B cell (primary cell): ENCODE data around the gene OTOP3. TPM values are rescaled to one million over a fixed set of nuclear protein-coding genes. Genes with fewer than 3 reads are reported as not detected.

Source experiments
- ATAC-seq: fragments of 200-7000 bp; cut with Tn5 transposase; one replicate; pipeline ENCODE4 v1.10.0; 2021; ENCODE audit warnings: low read depth, mild to moderate bottlenecking, moderate number of reproducible peaks, moderate library complexity
- CTCF ChIA-PET: fragments of 350-600 bp; sonication (Branson Sonifier 250); formaldehyde crosslinking; loops from one replicate; lab custom pipeline; 2021; ENCODE audit warnings: antibody characterized with exemption, inconsistent platforms; lab: Charles Lee
- POLR2A ChIA-PET: fragments of 350-600 bp; sonication (Branson Sonifier 250); formaldehyde crosslinking; loops from one replicate; lab custom pipeline; 2021; ENCODE audit warnings: antibody characterized with exemption; lab: Charles Lee
- DNase-seq: peaks from one replicate; pipeline ENCODE4 v3.0.0; 2013
- H2AFZ ChIP-seq: 2 replicates; pipeline ENCODE4 v1.6.1; 2012; ENCODE audit warnings: mild to moderate bottlenecking, low read depth, low read length; ENCODE audit not compliant: insufficient read depth, poor library complexity, severe bottlenecking
- H3K27ac ChIP-seq, 2 donors: 1 replicate in 1 of 2; 2 replicates in 1 of 2; pipeline ENCODE4 v1.5.1; 2012 to 2013; ENCODE audit warnings: low read length in 2 of 2, mild to moderate bottlenecking in 2 of 2, moderate library complexity in 1 of 2
- H3K27me3 ChIP-seq, 4 experiments: fragments of 200-600 bp in 1 of 4; sonication (generic) in 1 of 4; replicated peaks in 1 of 4; 1 replicate in 2 of 4; 2 replicates in 2 of 4; pipeline versions ENCODE4 v1.6.1 to v1.7.0; 2013 to 2016; ENCODE audit warnings: low read length in 3 of 4, mild to moderate bottlenecking in 2 of 4, mixed read lengths in 1 of 4, moderate library complexity in 1 of 4; ENCODE audit not compliant: insufficient read depth in 4 of 4, control insufficient read depth in 3 of 4; ENCODE audit errors: control extremely low read depth in 1 of 4
- H3K36me3 ChIP-seq, 2 experiments: replicated peaks in 1 of 2; 1 replicate in 1 of 2; 2 replicates in 1 of 2; pipeline versions ENCODE4 v1.6.1 to v1.7.1; 2013; ENCODE audit warnings: low read length in 1 of 2; ENCODE audit not compliant: insufficient read depth in 2 of 2, control insufficient read depth in 1 of 2; ENCODE audit errors: control extremely low read depth in 1 of 2, extremely low read depth in 1 of 2
- H3K4me1 ChIP-seq, 2 donors: fragments of 200-600 bp in 1 of 2; sonication (generic) in 1 of 2; 1 replicate in 1 of 2; 2 replicates in 1 of 2; pipeline versions ENCODE4 v1.5.1 to v1.6.1; 2013 to 2017; ENCODE audit warnings: low read length in 2 of 2; ENCODE audit not compliant: control insufficient read depth in 2 of 2, insufficient read depth in 2 of 2
- H3K4me2 ChIP-seq: replicated peaks from 2 replicates; pipeline ENCODE3; 2012; ENCODE audit warnings: mild to moderate bottlenecking, low read depth, low read length; ENCODE audit not compliant: poor library complexity, severe bottlenecking
- H3K4me3 ChIP-seq, 5 experiments: fragments of 200-600 bp in 1 of 5; sonication (generic) in 1 of 5; 1 replicate in 3 of 5; 2 replicates in 2 of 5; pipeline versions ENCODE4 v1.5.1 to v1.7.0; 2011 to 2016; ENCODE audit warnings: low read length in 4 of 5, mild to moderate bottlenecking in 4 of 5, low read depth in 2 of 5, control low read depth in 1 of 5, moderate library complexity in 1 of 5; ENCODE audit not compliant: insufficient read depth in 1 of 5; ENCODE audit errors: control extremely low read depth in 1 of 5, extremely low read depth in 1 of 5
- H3K79me2 ChIP-seq: fragments of 200-600 bp; sonication (generic); one replicate; pipeline ENCODE4 v1.6.0; 2016; ENCODE audit warnings: low read length; ENCODE audit not compliant: control insufficient read depth, insufficient read depth
- H3K9ac ChIP-seq: fragments of 200-600 bp; sonication (generic); 2 replicates; pipeline ENCODE4 v1.6.1; 2017; ENCODE audit warnings: mild to moderate bottlenecking, low read length, moderate library complexity
- H3K9me3 ChIP-seq, 3 donors: one replicate each; pipeline versions ENCODE4 v1.6.1 to v1.7.1; 2013; ENCODE audit warnings: low read length in 2 of 3; ENCODE audit not compliant: control insufficient read depth in 2 of 3, insufficient read depth in 1 of 3; ENCODE audit errors: control extremely low read depth in 1 of 3
- H4K20me1 ChIP-seq: 2 replicates; pipeline ENCODE4 v1.6.0; 2012; ENCODE audit warnings: mild to moderate bottlenecking, low read length; ENCODE audit not compliant: insufficient read depth, control insufficient read depth, poor library complexity, severe bottlenecking
- H3K27ac Mint-ChIP-seq: one replicate; pipeline ENCODE4 v1.8.0; 2021; ENCODE audit warnings: mixed read lengths
- H3K27me3 Mint-ChIP-seq: one replicate; pipeline ENCODE4 v1.8.0; 2021; ENCODE audit warnings: mixed read lengths
- H3K4me1 Mint-ChIP-seq: one replicate; pipeline ENCODE4 v1.8.0; 2021; ENCODE audit warnings: mixed read lengths
- H3K4me3 Mint-ChIP-seq: one replicate; pipeline ENCODE4 v1.8.0; 2021; ENCODE audit warnings: mixed read lengths
- H3K9me3 Mint-ChIP-seq: one replicate; pipeline ENCODE4 v1.8.0; 2022; ENCODE audit warnings: mixed read lengths; ENCODE audit not compliant: insufficient read depth
- CTCF ChIP-seq: fragments of 200-600 bp; IDR thresholded peaks from one replicate; pipeline ENCODE4 v1.8.0; 2022; ENCODE audit warnings: antibody characterized with exemption, mild to moderate bottlenecking
- EZH2 ChIP-seq: IDR thresholded peaks from 2 replicates; pipeline ENCODE4 v1.6.1; 2012; ENCODE audit warnings: borderline replicate concordance, low read depth, mild to moderate bottlenecking, moderate library complexity, low read length; ENCODE audit not compliant: insufficient read depth, poor library complexity, severe bottlenecking
- WGBS: methylation state at CpG from one replicate; pipeline ENCODE4 v1.1.5; 2013; ENCODE audit warnings: missing lambda C conversion rate; ENCODE audit not compliant: insufficient coverage; 5-methylcytosine and 5-hydroxymethylcytosine counted together
- intact Hi-C: fragments of 100-400 bp; cut with micrococcal nuclease; formaldehyde crosslinking; loops from one replicate; pipeline ENCODE4 v1.10.0; 2022
- polyA plus RNA-seq: library from polyadenylated mRNA; depleted of rRNA; stranded (reverse); fragments of >200 nt; gene quantifications from 2 replicates; pipeline ENCODE4 v1.2.3, GENCODE V29; 2012
- total RNA-seq, 2 donors: library from RNA; stranded (reverse); fragments of 120-200 nt in 1 of 2; gene quantifications; 1 replicate in 1 of 2; 2 replicates in 1 of 2; pipeline versions ENCODE4 v1.2.3 to v1.2.4, GENCODE V29; 2013 to 2022

The OTOP3 gene
- total and polyA plus RNA-seq, 2 donors (not counting 1 experiment from before 2014, with no cell fraction given) = not detected

DNA sequence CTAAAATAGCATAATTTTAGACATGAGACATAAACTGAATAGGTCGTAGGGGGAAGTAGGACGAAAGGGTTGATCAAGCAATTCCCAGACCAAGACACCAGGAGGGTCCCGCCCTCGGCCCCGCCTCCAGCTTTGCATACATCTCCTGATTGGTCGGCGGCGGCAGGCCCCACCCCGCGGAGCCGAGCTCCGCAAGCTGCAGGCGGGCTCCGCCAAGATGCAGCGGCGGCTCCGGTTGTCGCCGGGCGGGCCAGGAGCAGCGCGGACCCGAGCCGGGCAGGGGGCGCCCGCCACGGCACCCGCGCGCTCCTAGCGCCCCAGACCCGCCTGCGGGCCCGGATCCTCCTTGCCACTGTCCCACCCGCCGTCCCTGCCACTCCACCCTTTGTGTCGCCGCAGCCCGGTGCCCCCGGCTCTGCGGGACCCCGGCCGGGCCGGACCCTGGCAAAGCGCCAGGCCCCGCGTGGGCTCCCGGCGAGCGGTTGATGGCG is 51.8 kb downstream of the OTOP3 start, which contains the start of gene CDR2L:
Gene CDR2L (plus strand): TSS at position 215 of the 491 bp plus-strand sequence. CDS start 412 bp downstream, outside the sequence.
- no peaks in the 10 kb centered on the region for H3K79me2 ChIP-seq
- no peaks in the 10 kb centered on the region for H4K20me1 ChIP-seq
- H3K9me3 ChIP-seq = peaks cover 0 to 8% (median 0%) of the 10 kb centered on the region in 3 donors
- peak within 1 kb of the TSS; percentile 74 for H2AFZ ChIP-seq
- peak within 1 kb of the TSS; percentile 65 for H3K9ac ChIP-seq
- peaks cover 16 to 20% of the 10 kb centered on the region in 2 donors for H3K4me1 ChIP-seq
- peak within 1 kb of the TSS; percentile 92 for H3K4me3 Mint-ChIP-seq
- H3K9me3 Mint-ChIP-seq = no peaks in the 10 kb centered on the region
- peak within 1 kb of the TSS; percentile 100 for H3K4me2 ChIP-seq
- under 1% methylated on average over 49 of the region's 51 CpGs for WGBS
- peak within 1 kb of the TSS in 4 of 5 experiments; percentile 40 to 67 (median 53) for H3K4me3 ChIP-seq
- peaks cover 12% of the 10 kb centered on the region for H3K4me1 Mint-ChIP-seq
- H3K27ac Mint-ChIP-seq = peak within 1 kb of the TSS; percentile 53
- ChIA-PET POLR2A (interaction anchor here (0.5 to 0.8 kb wide), 3 partner anchors 15 to 389 kb away, joined by 4 to 7 read pairs (median 6); partner anchors contain the start of gene HID1), CTCF (interaction anchor here (1.4 to 3.1 kb wide), 3 partner anchors 25 to 30 kb away, joined by 8 to 13 read pairs (median 10); partner anchors contain the start of gene MRPL58)
- no peaks in the 10 kb centered on the region for H3K36me3 ChIP-seq
- no peak within 1 kb of the TSS for H3K27ac ChIP-seq
- peaks cover 0 to 41% (median 16%) of the 10 kb centered on the region in 4 experiments for H3K27me3 ChIP-seq
- intact Hi-C loops = loop anchor here (1.0 to 2.0 kb wide), 5 partner anchors 15 to 59 kb away; partner anchors contain the start of genes ATP5PD, HID1, KCTD2 and MRPL58
- H3K27me3 Mint-ChIP-seq = peaks cover 16% of the 10 kb centered on the region
- ATAC-seq (peak; percentile 99), DNase-seq (peak; percentile 95)
- TF ChIP-seq EZH2 (no peak), CTCF (no peak)
